ENCODE measurements around the gene SLC25A52.

GRCh38 chr18:31723639-31723989 lies 37.1 kb downstream of the SLC25A52 start:
- TF ChIP-seq SUZ12 (IDR thresholded peaks at IDR 0.05; ENCODE audit: extremely low read depth, insufficient read depth, insufficient read length), result no peak
- TF ChIP-seq YY1 (IDR thresholded peaks at IDR 0.05; ENCODE audit: insufficient read depth, insufficient read length), result no peak
- TF ChIP-seq ZNF274 (IDR thresholded peaks at IDR 0.05; ENCODE audit: low read depth, low read length), result no peak
